Endothelial cell of umbilical vein (primary cell): ENCODE measurements around the gene TRMT2A. TPM values are rescaled to one million over a fixed set of nuclear protein-coding genes. Genes with fewer than 3 reads are reported as not detected.

Experiments used
- BruUV-seq: library from RNA; stranded (reverse); fragments of 400-500 nt; replicated peaks from 2 replicates; lab custom pipeline; 2021; lab: Mats Ljungman, UMichigan
- CTCF ChIA-PET: fragments of 300-600, 350-600 bp; sonication (Branson Sonifier 250); formaldehyde crosslinking; loops from one replicate; lab custom pipeline; 2021; ENCODE audit warnings: antibody characterized with exemption, inconsistent platforms; lab: Charles Lee
- POLR2A ChIA-PET: fragments of 300-600, 350-600 bp; sonication (Branson Sonifier 250); formaldehyde crosslinking; loops from one replicate; lab custom pipeline; 2021; ENCODE audit warnings: antibody characterized with exemption, inconsistent platforms; lab: Charles Lee
- DNase-seq: peaks from one replicate; pipeline ENCODE4 v3.0.0-alpha.2; 2011; ENCODE audit warnings: low read depth, low spot score
- FAIRE-seq: peaks from 2 replicates; lab custom pipeline; 2011; peaks lifted over from hg19 to GRCh38; lab: Jason Lieb, UNC
- H2AFZ ChIP-seq: 2 replicates; pipeline ENCODE4 v1.6.0; 2012; ENCODE audit warnings: low read depth, low read length, control low read depth, inconsistent platforms
- H3K27ac ChIP-seq: 2 replicates; pipeline ENCODE4 v1.5.1; 2011; ENCODE audit warnings: low read depth, mild to moderate bottlenecking, control low read depth, low read length, moderate library complexity; ENCODE audit not compliant: insufficient read depth
- H3K27me3 ChIP-seq, 2 experiments: 2 replicates each; pipeline versions ENCODE4 v1.6.0 to v1.6.1; 2011; ENCODE audit warnings: low read length in 2 of 2, mixed read lengths in 1 of 2; ENCODE audit not compliant: control insufficient read depth in 2 of 2, insufficient read depth in 2 of 2
- H3K36me3 ChIP-seq, 2 experiments: 2 replicates in 1 of 2; 3 replicates in 1 of 2; pipeline ENCODE4 v1.5.1; 2011; ENCODE audit warnings: low read length in 2 of 2, mild to moderate bottlenecking in 1 of 2, moderate library complexity in 1 of 2; ENCODE audit not compliant: control insufficient read depth in 2 of 2, insufficient read depth in 2 of 2; ENCODE audit errors: extremely low read depth in 1 of 2
- H3K4me1 ChIP-seq: 3 replicates; pipeline ENCODE4 v1.5.1; 2011; ENCODE audit warnings: mild to moderate bottlenecking, low read length; ENCODE audit not compliant: control insufficient read depth, insufficient read depth; ENCODE audit errors: extremely low read depth
- H3K4me2 ChIP-seq: 2 replicates; pipeline ENCODE4 v1.6.1; 2011; ENCODE audit warnings: low read length, control low read depth, mixed read lengths; ENCODE audit not compliant: insufficient read depth
- H3K4me3 ChIP-seq, 3 experiments: fragments of 200-600 bp in 1 of 3; sonication (generic), shearing (Covaris generic) in 1 of 3; replicated peaks in 1 of 3; 2 replicates each; pipeline ENCODE4 v1.5.1; 2011 to 2016; ENCODE audit warnings: control low read depth in 3 of 3, low read length in 3 of 3, mild to moderate bottlenecking in 2 of 3, inconsistent platforms in 1 of 3, low read depth in 1 of 3, moderate library complexity in 1 of 3; ENCODE audit not compliant: insufficient read depth in 1 of 3
- H3K79me2 ChIP-seq: 2 replicates; pipeline ENCODE4 v1.6.0; 2012; ENCODE audit warnings: low read length, inconsistent platforms; ENCODE audit not compliant: control insufficient read depth, insufficient read depth
- H3K9ac ChIP-seq: replicated peaks from 2 replicates; pipeline ENCODE3; 2011; ENCODE audit warnings: low read length, control low read depth; ENCODE audit not compliant: insufficient read depth; ENCODE audit errors: extremely low read depth
- H3K9me1 ChIP-seq: replicated peaks from 3 replicates; pipeline ENCODE4 v1.6.0; 2011; ENCODE audit warnings: mild to moderate bottlenecking, low read length; ENCODE audit not compliant: control insufficient read depth, insufficient read depth; ENCODE audit errors: extremely low read depth
- H3K9me3 ChIP-seq: replicated peaks from 2 replicates; pipeline ENCODE4 v1.5.1; 2012; ENCODE audit warnings: low read length, inconsistent platforms; ENCODE audit not compliant: control insufficient read depth, insufficient read depth
- H4K20me1 ChIP-seq: replicated peaks from 2 replicates; pipeline ENCODE3; 2011; ENCODE audit warnings: mild to moderate bottlenecking, low read length; ENCODE audit not compliant: control insufficient read depth, insufficient read depth; ENCODE audit errors: extremely low read depth
- EZH2 ChIP-seq: IDR thresholded peaks from 2 replicates; pipeline ENCODE4 v1.6.1; 2012; ENCODE audit warnings: borderline replicate concordance, low read depth, mild to moderate bottlenecking, moderate library complexity, low read length, inconsistent platforms; ENCODE audit not compliant: severe bottlenecking
- FOS ChIP-seq: IDR thresholded peaks from 2 replicates; pipeline ENCODE4 v1.6.1; 2011; ENCODE audit warnings: mild to moderate bottlenecking, low read length, moderate library complexity, borderline replicate concordance; ENCODE audit not compliant: insufficient read depth
- GATA2 ChIP-seq: IDR thresholded peaks from 2 replicates; pipeline ENCODE4 v1.7.0; 2011; ENCODE audit warnings: low read depth, mild to moderate bottlenecking, moderate library complexity, mixed read lengths, low read length; ENCODE audit not compliant: insufficient read length, insufficient read depth
- JUN ChIP-seq: IDR thresholded peaks from 2 replicates; pipeline ENCODE4 v1.6.1; 2011; ENCODE audit warnings: borderline replicate concordance, low read depth; ENCODE audit not compliant: insufficient read length, insufficient read depth
- MAX ChIP-seq: IDR thresholded peaks from 2 replicates; pipeline ENCODE4 v1.6.1; 2011; ENCODE audit not compliant: insufficient read depth, insufficient read length
- MYC ChIP-seq: IDR thresholded peaks from one replicate; pipeline ENCODE4 v1.6.1; 2011; ENCODE audit warnings: mild to moderate bottlenecking, low read depth, low read length
- POLR2A ChIP-seq: IDR thresholded peaks from 2 replicates; pipeline ENCODE4 v1.6.1; 2012; ENCODE audit warnings: low read depth, mild to moderate bottlenecking, control low read depth, low read length
- POLR2AphosphoS5 ChIP-seq: IDR thresholded peaks from 2 replicates; pipeline ENCODE4 v1.6.1; 2012; ENCODE audit warnings: low read depth, mild to moderate bottlenecking, control low read depth, low read length, moderate library complexity; ENCODE audit not compliant: insufficient read depth
- dilution Hi-C: fragments of 300-500 bp; cut with MboI; formaldehyde crosslinking; loops from one replicate; pipeline ENCODE4 v1.15.0; 2019; ENCODE audit warnings: low sequenced_read_pairs; ENCODE audit not compliant: extremely low pct_ligation_motif_present
- intact Hi-C: fragments of 100-400 bp; cut with micrococcal nuclease; formaldehyde crosslinking; loops from one replicate; pipeline ENCODE4 v1.10.0; 2022
- polyA plus RNA-seq, 4 experiments: library from polyadenylated mRNA; depleted of rRNA in 3 of 4; stranded (reverse) in 3 of 4; unstranded in 1 of 4; fragments of >200 nt; gene quantifications; 2 replicates each; pipeline versions ENCODE4 v1.2.1 to v1.2.3, GENCODE V29; 2011 to 2012; ENCODE audit warnings: missing spikeins in 1 of 4
- total RNA-seq: library from RNA; stranded (reverse); gene quantifications from 2 replicates; pipeline ENCODE4 v1.2.3, GENCODE V29; 2021
- TF ChIP-seq, protein P1 (sequence below), 2 donors: IDR thresholded peaks; 1 replicate in 1 of 2; 2 replicates in 1 of 2; pipeline ENCODE4 v1.5.1; 2011; ENCODE audit warnings: low read length in 2 of 2, mild to moderate bottlenecking in 2 of 2, moderate library complexity in 2 of 2, control low read depth in 1 of 2, inconsistent platforms in 1 of 2, low read depth in 1 of 2; ENCODE audit not compliant: insufficient read depth in 1 of 2; ENCODE audit errors: extremely low read depth in 1 of 2

TRMT2A gene
- total and polyA plus RNA-seq, 2 donors (not counting 3 experiments of a cell fraction or from before 2014, with no cell fraction given), result 51.2 to 61.9 TPM

DNA sequence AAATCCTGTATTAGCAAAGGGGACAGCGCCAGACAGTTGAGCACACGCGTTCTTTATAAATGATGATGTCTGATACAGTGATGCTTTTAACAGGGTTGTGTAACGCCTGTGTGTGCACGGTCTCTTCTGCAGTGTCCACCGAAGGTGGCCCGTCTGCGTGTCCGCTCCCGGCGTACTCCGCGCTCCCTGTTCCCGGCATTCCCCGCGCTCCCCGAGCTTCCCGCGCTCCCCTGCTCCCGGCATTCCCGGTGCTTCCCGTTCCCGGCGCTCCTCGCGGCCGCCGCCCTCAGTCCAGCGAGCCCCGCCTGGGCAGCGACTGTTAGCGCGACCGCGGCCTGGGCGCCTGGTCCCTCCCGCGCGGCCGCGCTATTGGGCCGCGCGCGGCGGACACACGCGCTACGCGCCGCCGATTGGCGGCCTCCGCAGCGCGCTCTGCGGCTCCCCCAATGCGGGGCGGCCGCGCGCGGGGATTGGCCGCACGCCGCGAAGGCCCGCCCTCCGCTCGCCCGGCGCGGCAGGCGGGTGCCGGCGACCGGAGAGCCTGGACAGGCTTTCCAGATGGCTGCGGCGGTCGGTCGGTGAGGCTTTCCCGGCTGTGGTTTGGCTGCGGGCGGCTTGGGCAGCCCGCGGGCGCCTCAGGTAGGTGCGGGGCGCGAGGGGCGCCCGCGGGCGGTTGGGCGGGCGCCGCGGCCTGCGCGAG is 37.1 kb downstream of the TRMT2A start, which contains the start of gene DGCR8:
TSS of gene DGCR8 (plus strand) at position 497 of the 700 bp plus-strand sequence. CDS start 5,723 bp downstream, outside the sequence.
- ChIA-PET CTCF (no interaction called here), POLR2A (no interaction called here)
- dilution Hi-C loops, result no loop called here
- Histone ChIP-seq H3K9me3 (no peaks in the 10 kb centered on the region), H3K79me2 (peaks cover 46% of the 10 kb centered on the region), H3K9ac (peak within 1 kb of the TSS; percentile 98), H3K4me3 (peak within 1 kb of the TSS; percentile 60 to 96 (median 78)), H4K20me1 (no peaks in the 10 kb centered on the region), H3K27me3 (no peaks in the 10 kb centered on the region), H3K4me2 (peak within 1 kb of the TSS; percentile 84), H3K4me1 (peaks cover 19% of the 10 kb centered on the region), H3K36me3 (no peaks in the 10 kb centered on the region), H3K27ac (peak within 1 kb of the TSS; percentile 85), H2AFZ (peak within 1 kb of the TSS; percentile 80), H3K9me1 (no peaks in the 10 kb centered on the region)
- FAIRE-seq (peak; percentile 97), DNase-seq (peak; percentile 96)
- no peak for TF ChIP-seq EZH2
- peak; percentile 96 for TF ChIP-seq POLR2AphosphoS5
- TF ChIP-seq GATA2, result no peak
- TF ChIP-seq POLR2A, result peak; percentile 95
- peak; percentile 24 for TF ChIP-seq MAX
- TF ChIP-seq MYC, result peak; percentile 83
- BruUV-seq, result no TSS peak
- intact Hi-C loops, result loop anchor here (1.0 to 2.0 kb wide), 4 partner anchors 37 to 117 kb away; partner anchors contain the start of genes TANGO2 and TRMT2A

DNA sequence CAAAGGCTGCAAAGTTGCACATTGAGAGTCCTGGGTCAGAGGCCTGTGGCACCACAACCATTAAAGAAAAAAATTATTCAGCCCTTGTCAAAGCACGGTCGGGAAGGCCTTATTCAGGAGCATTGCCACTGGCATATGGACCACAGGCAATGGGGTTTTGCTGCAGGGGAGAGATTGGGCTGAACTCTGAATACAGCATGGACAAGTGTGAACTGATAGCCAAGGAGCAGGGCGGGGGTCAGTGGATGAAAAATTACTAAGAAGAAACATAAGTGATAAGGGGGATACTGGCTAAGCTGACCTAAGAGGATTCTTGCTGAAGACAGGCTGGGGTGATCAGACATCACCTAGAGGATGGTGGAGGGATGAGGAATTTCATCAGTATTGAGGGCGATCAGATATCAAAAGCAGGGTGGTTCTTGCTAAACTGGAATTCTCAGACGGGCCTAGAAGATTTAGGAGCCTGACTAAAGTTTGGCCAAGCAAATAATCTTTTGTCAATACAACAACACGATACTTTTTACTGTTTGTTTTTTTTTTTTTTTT is 40.3 kb downstream of the TRMT2A start:
- intact Hi-C loops, result no loop called here
- Histone ChIP-seq H3K27ac (no peak overlapping the region), H3K4me2 (no peak overlapping the region), H3K36me3 (no peaks in the 10 kb centered on the region), H3K4me1 (peaks cover 5% of the 10 kb centered on the region), H2AFZ (no peak overlapping the region), H3K4me3 (no peak overlapping the region), H3K27me3 (no peaks in the 10 kb centered on the region), H3K9ac (no peak overlapping the region), H3K9me3 (no peaks in the 10 kb centered on the region), H3K79me2 (peaks cover 14% of the 10 kb centered on the region), H4K20me1 (no peaks in the 10 kb centered on the region), H3K9me1 (no peaks in the 10 kb centered on the region)
- ChIA-PET POLR2A (no interaction called here), CTCF (no interaction called here)
- TF ChIP-seq JUN (no peak), EZH2 (no peak), FOS (no peak), POLR2A (no peak), MYC (no peak), POLR2AphosphoS5 (no peak), GATA2 (no peak), MAX (no peak)
- TF ChIP-seq, protein P1, sequence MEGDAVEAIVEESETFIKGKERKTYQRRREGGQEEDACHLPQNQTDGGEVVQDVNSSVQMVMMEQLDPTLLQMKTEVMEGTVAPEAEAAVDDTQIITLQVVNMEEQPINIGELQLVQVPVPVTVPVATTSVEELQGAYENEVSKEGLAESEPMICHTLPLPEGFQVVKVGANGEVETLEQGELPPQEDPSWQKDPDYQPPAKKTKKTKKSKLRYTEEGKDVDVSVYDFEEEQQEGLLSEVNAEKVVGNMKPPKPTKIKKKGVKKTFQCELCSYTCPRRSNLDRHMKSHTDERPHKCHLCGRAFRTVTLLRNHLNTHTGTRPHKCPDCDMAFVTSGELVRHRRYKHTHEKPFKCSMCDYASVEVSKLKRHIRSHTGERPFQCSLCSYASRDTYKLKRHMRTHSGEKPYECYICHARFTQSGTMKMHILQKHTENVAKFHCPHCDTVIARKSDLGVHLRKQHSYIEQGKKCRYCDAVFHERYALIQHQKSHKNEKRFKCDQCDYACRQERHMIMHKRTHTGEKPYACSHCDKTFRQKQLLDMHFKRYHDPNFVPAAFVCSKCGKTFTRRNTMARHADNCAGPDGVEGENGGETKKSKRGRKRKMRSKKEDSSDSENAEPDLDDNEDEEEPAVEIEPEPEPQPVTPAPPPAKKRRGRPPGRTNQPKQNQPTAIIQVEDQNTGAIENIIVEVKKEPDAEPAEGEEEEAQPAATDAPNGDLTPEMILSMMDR (IDR thresholded peaks at IDR 0.05; ENCODE audit: extremely low read depth in 1 of 2, insufficient read depth in 1 of 2, low read depth in 1 of 2, low read length in 2 of 2), result no peak
- BruUV-seq, result no TSS peak
- DNase-seq (no peak), FAIRE-seq (no peak)
- dilution Hi-C loops, result no loop called here
